HG03439 (cell line): Measurements from ENCODE around the gene PLPPR3.

Experiments
- ATAC-seq: cut with Tn5 transposase; IDR thresholded peaks from one replicate; pipeline ENCODE4 v1.9.1; 2021; ENCODE audit warnings: mild to moderate bottlenecking, moderate library complexity; ENCODE audit not compliant: unreplicated experiment

PLPPR3 gene

DNA sequence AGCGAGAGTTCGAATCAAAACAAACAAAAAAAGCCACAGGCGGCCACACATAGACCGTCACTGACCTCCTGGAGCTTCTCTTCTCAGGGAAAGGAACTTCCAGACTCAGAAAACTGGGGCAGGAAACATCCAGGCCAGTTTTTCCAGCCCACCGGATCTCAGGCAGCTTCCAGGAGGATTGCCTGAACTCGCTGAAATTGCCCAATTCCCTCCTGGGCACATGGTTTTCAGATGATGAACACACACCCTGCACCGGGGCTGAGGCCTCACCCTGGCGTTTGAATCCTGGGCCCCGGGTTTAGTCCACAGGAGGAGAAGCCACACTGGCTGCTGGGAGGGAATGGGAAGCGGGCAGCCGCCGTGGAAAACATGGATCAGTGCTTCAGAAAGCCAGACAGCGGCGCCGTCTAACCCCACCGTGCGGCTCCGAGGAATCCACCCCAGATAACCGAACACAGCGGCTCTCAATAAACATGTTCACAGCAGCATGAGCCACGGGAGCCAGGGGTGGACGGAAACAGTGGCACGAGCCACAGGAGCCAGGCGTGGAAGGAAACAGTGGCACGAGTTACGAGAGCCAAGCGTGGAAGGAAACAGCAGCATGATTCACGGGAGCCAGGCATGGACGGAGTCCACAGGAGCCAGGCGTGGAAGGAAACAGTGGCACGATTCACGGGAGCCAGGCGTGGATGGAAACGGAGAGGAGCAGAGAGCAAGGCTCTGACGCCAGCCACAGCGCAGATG lies 42.7 kb downstream of the PLPPR3 start:
- ATAC-seq = no peak

- no peak for ATAC-seq
Observed at GRCh38 chr19:776549-776948, 45.2 kb downstream of the PLPPR3 start.

DNA sequence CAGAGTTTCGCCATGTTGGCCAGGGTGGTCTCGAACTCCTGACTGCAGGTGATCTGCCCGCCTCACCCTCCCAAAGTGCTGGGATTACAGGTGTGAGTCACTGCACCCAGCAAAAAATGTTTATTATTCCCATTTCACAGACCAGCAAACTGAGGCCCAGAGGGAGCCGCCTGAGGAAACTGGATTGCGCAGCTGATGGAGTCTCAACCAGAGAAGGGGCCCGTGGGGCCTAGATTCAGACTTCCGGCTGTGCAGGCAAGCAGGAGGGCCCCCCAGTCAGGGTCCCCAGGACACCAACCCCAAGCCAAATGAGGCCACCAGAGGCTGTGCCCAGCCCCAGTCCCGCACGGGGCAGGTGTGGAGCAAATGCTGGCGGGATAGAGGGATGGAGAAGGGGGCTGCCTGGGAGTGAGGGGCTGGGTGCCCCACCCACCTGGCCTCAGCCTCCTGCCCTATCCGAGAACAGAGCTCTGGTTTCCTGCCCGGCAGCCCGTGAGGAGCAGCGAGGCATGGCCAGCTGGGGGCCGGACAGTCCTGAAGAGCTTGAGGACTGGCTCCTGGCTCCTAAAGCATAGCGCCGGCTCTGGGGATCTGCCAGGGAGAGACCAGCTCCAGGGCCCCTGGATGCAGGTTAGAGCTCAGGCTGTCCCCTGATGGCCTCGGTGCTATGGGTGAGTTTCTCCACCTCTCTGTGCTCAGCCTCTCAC lies 48.9 kb downstream of the PLPPR3 start:
- no peak for ATAC-seq

- ATAC-seq = no peak
Observed at GRCh38 chr19:772063-772462, 49.7 kb downstream of the PLPPR3 start.

DNA sequence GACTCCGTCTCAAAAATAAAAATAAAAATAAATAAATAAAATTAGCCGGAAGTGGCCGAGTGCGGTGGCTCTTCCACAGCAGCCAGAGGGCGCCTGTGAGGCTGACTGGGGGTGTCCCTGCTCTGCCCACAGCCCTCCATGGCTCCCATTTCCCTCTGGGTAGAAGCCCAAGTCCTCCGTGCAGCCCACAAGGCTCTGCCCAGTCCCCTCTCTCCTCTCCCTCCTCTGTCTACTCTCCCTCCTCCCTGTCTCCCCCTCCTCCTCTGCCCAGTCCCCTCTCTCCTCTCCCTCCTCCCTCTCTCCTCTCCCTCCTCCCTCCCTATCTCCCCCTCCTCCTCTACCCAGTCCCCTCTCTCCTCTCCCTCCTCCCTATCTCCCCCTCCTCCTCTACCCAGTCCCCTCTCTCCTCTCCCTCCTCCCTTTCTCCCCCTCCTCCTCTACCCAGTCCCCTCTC lies 50.4 kb downstream of the PLPPR3 start:
- ATAC-seq = no peak

DNA sequence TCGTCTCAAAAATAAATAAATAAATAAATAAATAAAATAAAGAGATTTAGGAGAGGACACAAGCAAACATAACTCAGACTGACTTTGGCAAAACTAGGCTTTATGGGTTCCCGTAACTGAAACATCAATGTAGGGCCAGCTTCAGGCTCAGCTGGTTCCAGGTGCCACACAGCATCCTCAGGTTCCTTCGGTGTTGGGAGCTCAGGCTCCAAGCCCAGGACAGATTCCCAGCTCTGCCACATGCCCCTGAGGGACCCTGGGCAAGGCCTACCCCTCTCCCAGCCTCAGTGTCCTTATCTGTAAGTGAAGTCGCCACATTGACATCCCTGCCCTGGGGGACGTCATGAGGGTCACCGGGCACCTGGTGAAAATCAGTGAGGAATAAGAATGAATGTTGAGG lies 52.1 kb downstream of the PLPPR3 start:
- ATAC-seq = no peak

DNA sequence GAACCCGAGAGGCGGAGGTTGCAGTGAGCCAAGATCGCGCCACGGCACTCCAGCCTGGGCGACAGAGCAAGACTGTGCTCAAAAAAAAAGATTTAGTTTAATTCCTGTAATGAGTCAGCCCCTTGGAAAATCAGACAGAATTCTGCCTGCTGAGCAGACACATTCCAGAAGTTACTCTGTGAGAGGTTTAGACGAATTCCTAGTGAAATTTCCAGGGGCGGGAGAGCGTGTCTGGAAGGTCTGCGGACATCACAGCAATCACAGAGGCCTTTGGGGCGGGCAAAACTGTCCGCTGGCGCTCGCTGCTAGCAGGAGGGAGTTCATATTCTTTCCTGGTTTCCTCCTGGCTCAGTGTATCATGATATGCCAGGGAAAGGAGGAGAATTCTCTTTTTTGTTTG lies 53.3 kb downstream of the PLPPR3 start:
- ATAC-seq = no peak

DNA sequence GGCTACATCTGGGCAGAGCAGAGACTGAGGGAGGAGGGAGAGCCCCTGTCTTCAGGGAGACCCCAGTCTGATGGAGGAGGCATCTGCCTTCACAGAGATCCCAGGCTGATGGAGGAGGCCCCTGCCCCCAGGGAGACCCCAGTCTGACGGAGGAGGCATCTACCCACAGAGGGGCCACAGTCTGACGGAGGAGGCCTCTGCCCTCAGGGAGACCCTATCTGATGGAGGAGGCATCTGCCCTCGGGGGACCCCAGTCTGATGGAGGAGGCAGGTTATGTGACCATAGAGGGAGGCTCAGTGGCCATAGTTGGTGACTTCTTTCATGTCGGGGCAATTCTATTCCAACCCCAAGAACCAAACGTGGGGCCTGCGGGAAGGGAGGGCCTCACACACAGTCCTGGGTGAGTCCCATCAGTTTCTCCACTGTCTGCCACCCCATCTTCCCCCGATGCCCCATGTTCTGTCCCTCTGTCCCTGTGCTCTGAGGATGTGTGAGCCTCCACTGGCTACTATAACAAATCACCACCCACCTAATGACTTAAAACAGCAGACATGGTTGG lies 56.5 kb downstream of the PLPPR3 start:
- no peak for ATAC-seq

DNA sequence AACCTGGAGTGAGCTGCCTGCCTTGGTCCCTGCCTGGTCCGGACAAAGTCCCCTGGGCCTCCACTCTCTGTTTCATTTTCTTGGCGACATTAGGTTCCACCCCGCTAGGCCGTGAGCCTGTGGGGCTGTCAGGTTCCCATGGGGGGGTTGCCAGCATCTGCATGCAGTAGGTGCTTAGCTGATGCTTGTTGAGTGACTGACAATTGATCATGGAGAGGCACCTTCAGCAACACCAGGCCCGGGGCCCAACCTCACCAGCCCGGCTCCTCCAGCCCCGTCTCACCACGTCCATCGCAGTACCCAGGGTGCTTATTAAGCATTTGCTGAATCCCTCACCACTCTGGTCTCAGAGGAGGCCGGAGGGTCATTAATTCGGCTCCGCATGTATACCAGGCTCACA lies 57.5 kb downstream of the PLPPR3 start:
- no peak for ATAC-seq

- ATAC-seq = no peak
Observed at GRCh38 chr19:763869-764268, 57.9 kb downstream of the PLPPR3 start.

DNA sequence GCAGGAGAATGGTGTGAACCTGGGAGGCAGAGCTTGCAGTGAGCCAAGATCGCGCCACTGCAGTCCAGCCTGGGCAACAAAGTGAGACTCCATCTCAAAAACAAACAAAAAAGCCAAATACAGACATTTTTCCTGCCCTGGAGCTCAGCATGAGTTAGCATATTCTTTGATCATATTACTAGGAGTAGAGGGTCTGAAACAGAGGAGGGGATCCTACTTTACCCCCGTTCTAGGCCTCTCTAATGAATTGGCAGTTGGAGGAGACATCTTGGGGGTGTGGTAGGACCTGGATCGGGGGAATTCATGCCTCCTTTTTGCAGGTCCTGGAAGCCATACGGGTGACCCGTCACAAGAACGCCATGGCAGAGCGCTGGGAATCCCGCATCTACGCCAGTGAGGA lies 58.6 kb downstream of the PLPPR3 start:
- no peak for ATAC-seq
